Measurements from ENCODE around the gene NKG7.
"Not testable (repeated sequence)": the region's sequence is repeated elsewhere in the genome, so short reads cannot be mapped to it uniquely, and the experiment has no call there.

NKG7 gene, protein sequence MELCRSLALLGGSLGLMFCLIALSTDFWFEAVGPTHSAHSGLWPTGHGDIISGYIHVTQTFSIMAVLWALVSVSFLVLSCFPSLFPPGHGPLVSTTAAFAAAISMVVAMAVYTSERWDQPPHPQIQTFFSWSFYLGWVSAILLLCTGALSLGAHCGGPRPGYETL

GRCh38 chr19:51372649-51373504, at the start of gene NKG7:
Gene NKG7 (minus strand): TSS chr19:51372654. CDS start chr19:51372535, 119 bp downstream.
- DNase-seq: peak; percentile 97

- no peak for DNase-seq
Measured at GRCh38 chr19:51422053-51422448, 49.6 kb upstream of the NKG7 start.

GRCh38 chr19:51421229-51422052, 49.0 kb upstream of the NKG7 start:
- DNase-seq: no peak

DNA sequence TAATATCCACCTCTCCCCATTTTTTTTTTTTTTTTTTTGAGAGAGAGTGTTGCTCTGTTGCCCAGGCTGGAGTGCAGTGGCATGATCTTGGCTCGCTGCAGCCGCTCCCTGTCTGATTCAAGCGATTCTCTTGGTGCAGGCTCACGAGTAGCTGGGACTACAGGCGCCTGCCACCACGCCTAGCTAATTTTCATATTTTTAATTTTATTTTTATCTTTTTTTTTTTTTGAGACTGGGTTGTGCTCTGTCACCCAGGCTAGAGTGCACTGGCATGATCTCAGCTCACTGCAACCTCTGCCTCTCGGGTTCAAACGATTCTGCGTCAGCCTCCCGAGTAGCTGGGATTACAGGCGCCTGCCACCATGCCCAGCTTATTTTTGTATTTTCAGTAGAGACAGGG, 48.1 kb upstream of the NKG7 start:
- not testable (repeated sequence) for DNase-seq

DNA sequence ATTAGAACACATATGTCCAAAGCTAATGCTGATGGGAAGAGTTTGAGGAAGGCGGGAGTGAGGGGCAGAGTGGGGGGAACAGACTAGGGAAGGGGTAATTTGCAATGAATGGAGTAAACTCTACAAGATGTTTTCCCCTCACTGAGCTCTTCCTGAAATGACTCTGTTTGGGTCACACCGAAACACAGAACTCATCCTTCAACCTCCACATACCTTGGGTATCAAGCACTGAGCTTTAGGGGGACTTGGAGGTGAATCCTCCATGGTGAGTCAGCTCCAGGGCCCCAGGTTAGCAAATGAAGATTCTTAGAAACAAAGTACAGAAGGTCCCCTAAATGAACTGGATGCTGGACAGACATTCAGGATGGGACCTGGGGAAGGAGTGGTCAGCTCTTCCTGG, 46.3 kb upstream of the NKG7 start:
- DNase-seq: no peak

DNA sequence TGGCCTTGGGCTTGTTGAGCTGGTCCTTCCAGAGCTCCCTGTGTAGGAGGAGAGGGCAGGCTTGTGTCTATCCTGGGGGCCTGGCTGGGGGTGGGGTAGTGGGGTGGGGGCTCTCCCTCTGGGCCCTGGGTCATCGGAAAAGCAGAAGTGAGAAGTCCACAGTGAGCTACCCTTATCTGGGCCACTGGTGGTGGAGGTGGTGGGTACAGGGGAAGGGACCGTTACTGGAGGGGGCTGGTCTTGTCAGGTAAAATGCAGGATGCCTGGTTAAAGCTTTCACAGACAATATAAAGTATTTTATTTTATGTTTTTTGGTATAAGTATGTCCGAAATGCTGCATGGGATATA, 45.3 kb upstream of the NKG7 start:
- DNase-seq: no peak

DNA sequence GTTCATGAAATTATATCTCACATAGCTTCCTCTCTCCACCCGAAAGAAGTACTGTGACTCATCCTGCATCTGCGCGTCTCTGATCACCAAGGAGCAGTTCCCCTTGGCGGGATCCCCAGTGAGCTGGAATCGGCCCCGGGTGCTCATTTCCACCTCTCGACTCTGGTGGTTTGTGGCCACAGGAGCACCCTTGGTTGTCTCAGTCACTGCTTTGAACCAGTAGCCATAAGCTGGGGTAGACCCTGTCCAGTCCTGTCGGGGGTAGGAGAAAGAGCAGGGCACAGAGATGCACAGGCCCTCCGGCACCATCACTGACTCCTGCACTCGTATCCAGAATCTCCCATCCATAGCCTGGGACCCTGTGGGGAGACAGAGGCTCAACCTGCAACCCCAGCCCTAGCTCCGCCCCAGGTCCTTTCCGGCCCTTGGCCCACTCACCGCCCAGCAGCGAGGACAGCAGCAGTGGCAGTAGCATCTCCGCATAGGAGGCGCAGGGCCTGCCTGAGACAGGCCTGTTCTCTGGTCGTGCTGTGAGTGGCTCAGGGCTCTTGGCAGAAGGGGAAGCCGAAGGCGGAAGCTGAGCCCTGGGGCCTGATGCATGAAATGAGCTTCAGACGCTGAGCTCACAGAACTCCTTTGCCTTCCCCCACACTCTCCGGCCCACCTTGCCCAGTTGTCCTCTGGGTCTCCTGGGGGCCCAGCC, 44.8 kb upstream of the NKG7 start, which contains the start of gene SIGLEC10:
Gene SIGLEC10 (minus strand): TSS at position 536 of the 703 bp plus-strand sequence. CDS start 61 bp downstream, at position 475.
- DNase-seq: peak; percentile 76

DNA sequence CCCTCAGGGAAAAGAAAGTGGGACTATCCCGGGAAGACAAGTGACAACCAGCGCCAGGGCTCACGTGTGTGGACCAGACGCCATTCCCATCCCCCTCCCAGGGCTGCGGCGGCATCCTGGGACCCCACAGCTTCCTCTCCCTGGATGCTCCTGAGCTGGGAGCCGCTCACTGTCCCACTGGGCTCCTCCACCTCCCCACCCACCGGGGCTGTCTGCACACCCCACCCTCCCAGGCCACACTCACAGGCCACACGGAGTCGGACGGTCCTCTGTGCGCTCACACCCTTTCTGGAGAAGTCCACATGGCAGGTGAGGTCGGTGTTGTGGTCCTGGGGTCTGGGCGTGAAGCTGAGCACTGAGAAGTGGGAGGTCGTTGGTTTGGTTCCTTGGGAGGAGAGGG, 44.0 kb upstream of the NKG7 start:
- DNase-seq: not testable (repeated sequence)

DNA sequence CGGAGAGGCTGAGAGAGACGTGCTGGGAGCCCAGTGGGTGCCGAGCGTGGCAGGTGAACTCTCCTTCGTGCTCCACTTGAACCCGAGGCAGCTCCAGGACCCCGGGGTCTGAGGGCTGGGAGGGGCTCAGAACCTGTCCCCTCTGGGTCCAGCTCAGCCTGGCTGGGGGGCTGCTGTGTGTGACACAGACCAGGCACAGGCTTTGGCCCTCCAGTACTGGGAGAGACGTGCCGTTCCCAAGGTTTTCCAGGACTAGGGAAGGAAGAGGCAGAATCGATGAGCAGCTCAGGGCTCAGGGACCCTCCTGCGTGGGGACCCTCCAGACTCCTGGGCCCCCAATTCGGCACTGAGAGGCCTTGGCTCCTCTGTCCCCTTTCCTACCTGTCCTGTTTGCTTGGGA, 42.7 kb upstream of the NKG7 start:
- DNase-seq: no peak

DNA sequence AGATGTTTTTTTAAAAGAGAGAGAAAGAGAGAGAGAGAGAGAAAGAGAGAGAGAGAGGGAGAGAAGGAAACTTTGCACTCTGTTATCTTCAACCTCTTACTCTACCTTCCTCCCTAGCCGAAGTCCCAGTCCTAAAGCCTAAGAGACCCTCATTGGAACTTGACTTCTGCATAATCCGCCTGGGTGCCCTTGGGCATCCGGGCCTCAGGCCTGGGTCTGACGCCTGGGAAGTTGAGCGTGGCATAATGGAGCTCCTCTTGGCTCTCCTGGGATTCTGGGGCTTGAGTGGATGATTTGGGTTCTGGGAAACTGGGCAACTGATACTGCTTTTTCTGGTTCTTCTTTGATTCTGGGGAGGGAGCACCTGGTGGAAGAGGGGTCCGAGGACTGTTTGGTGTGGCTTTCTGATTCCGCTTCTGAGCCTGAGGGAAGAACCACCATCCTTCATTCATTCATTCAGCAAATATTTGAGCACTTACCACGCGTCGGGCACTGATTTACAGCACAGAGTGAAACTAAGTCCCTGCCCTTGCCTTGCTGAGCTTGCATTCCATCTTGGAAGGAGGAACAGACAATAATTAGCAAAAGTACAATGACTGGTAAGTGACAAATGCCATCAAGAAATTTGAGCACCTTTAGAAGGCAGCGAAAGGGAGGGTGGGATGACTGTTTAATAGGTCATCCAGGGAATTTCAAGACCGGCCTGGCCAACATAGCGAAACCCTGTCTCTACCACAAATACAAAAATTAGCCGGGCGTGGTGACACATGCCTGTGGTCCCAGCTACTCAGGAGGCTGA, 38.7 kb upstream of the NKG7 start:
- DNase-seq: no peak

- DNase-seq: peak; percentile 77
Measured at GRCh38 chr19:51407511-51408131, 35.2 kb upstream of the NKG7 start.

- no peak for DNase-seq
Measured at GRCh38 chr19:51402117-51402516, 29.7 kb upstream of the NKG7 start.

DNA sequence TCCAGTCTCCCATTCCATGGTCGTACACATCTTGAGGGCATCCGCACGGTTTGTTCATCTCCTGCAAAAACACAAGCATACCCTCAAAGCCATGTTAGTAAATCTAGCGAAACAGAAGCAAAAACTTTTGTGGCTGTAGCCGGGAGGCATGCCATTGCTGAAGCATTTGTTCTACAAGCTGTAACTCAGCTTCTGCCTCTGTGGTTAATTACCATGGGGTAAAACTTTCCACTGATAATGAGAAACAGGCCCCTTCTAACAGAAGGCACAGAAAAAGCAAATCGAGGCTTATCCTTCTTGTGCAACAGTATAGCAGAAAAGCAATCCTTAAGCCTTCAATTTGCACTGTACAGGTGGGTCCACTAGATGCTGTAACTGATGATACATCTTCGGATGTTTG, 27.5 kb upstream of the NKG7 start:
- not testable (repeated sequence) for DNase-seq

DNA sequence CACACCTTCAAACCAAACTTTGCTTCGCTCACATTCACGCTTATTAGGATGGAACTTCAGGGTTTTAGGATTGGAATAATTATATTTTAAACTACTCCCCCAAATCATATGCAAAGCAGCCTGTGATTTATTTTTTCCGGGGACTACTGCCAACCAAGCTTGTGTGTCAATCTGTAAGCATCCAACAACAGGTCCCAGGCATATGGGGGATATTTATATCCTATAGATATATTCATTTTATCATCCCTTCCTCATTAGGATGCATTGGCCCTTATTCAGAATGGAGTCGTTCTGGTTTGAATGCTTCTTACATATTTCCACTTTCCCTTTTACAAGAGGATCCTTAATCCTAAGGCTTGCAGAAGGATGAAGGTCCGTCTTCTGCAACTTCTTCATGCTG, 26.8 kb upstream of the NKG7 start:
- DNase-seq: no peak

- peak; percentile 32 for DNase-seq
Measured at GRCh38 chr19:51398096-51398704, 25.7 kb upstream of the NKG7 start.

- not testable (repeated sequence) for DNase-seq
Measured at GRCh38 chr19:51397453-51397852, 25.0 kb upstream of the NKG7 start.

- DNase-seq: no peak
Measured at GRCh38 chr19:51396175-51396574, 23.7 kb upstream of the NKG7 start.

- peak; percentile 99 for DNase-seq
Measured at GRCh38 chr19:51394050-51394836, 21.8 kb upstream of the NKG7 start.

GRCh38 chr19:51392701-51393100, 20.2 kb upstream of the NKG7 start:
- DNase-seq: no peak

- DNase-seq: no peak
Measured at GRCh38 chr19:51391073-51391611, 18.7 kb upstream of the NKG7 start.

Measured in GF-D8 (cell line).